ENCODE data around the gene FBXW7. TPM values are rescaled to one million over a fixed set of nuclear protein-coding genes. Genes with fewer than 3 reads are reported as not detected.

FBXW7 gene
- total RNA-seq, 3 donors from 2014 or later (not counting 1 experiment from before 2014, with no cell fraction given): 172 to 202 (median 175) TPM

- Mint-ChIP-seq H3K27ac (no peak overlapping the region), H3K36me3 (no peaks in the 10 kb centered on the region)
- no peak overlapping the region for H3K27ac ChIP-seq (ENCODE audit: low read length)
Observed at GRCh38 chr4:152369203-152369901, 166.5 kb downstream of the FBXW7 start.

GRCh38 chr4:152368001-152368400 lies 167.9 kb downstream of the FBXW7 start:
- Mint-ChIP-seq H3K27ac (no peak overlapping the region), H3K4me1 (peaks cover 30 to 33% of the 10 kb centered on the region in 2 donors), H3K4me3 (no peak overlapping the region), H3K27me3 (ENCODE audit: low read depth in 2 of 2) (no peaks in the 10 kb centered on the region), H3K9me3 (no peaks in the 10 kb centered on the region), H3K36me3 (no peaks in the 10 kb centered on the region)
- no peak for DNase-seq
- Histone ChIP-seq H3K36me3 (ENCODE audit: control insufficient read depth, insufficient read depth, low read length) (no peaks in the 10 kb centered on the region), H3K27ac (ENCODE audit: low read length) (no peak overlapping the region), H3K27me3 (ENCODE audit: control insufficient read depth, insufficient read depth, low read length) (no peaks in the 10 kb centered on the region), H3K9me3 (ENCODE audit: control insufficient read depth, insufficient read depth, low read length) (no peaks in the 10 kb centered on the region), H3K4me3 (ENCODE audit: low read length) (no peak overlapping the region), H3K4me1 (ENCODE audit: control insufficient read depth, insufficient read depth, low read length) (no peaks in the 10 kb centered on the region)
- intact Hi-C loops (cut with micrococcal nuclease): no loop called here
- WGBS (ENCODE audit: insufficient coverage): 94% methylated on average over 2 of the region's 3 CpGs
- TF ChIP-seq, protein P1, sequence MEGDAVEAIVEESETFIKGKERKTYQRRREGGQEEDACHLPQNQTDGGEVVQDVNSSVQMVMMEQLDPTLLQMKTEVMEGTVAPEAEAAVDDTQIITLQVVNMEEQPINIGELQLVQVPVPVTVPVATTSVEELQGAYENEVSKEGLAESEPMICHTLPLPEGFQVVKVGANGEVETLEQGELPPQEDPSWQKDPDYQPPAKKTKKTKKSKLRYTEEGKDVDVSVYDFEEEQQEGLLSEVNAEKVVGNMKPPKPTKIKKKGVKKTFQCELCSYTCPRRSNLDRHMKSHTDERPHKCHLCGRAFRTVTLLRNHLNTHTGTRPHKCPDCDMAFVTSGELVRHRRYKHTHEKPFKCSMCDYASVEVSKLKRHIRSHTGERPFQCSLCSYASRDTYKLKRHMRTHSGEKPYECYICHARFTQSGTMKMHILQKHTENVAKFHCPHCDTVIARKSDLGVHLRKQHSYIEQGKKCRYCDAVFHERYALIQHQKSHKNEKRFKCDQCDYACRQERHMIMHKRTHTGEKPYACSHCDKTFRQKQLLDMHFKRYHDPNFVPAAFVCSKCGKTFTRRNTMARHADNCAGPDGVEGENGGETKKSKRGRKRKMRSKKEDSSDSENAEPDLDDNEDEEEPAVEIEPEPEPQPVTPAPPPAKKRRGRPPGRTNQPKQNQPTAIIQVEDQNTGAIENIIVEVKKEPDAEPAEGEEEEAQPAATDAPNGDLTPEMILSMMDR (IDR thresholded peaks at IDR 0.05): no peak
- ATAC-seq: no peak

More at GRCh38 chr4:152369203-152369901, 166.5 kb downstream of the FBXW7 start:
- no peak for ATAC-seq
- Histone ChIP-seq H3K9me3 (ENCODE audit: control insufficient read depth, insufficient read depth, low read length) (no peaks in the 10 kb centered on the region), H3K4me1 (ENCODE audit: control insufficient read depth, insufficient read depth, low read length) (no peaks in the 10 kb centered on the region), H3K36me3 (ENCODE audit: control insufficient read depth, insufficient read depth, low read length) (no peaks in the 10 kb centered on the region), H3K27me3 (ENCODE audit: control insufficient read depth, insufficient read depth, low read length) (no peaks in the 10 kb centered on the region), H3K4me3 (ENCODE audit: low read length) (no peak overlapping the region)
- TF ChIP-seq, protein P1 (IDR thresholded peaks at IDR 0.05): no peak
- no peak overlapping the region for H3K4me3 Mint-ChIP-seq
- peaks cover 26 to 38% of the 10 kb centered on the region in 2 donors for H3K4me1 Mint-ChIP-seq
- intact Hi-C loops (cut with micrococcal nuclease): no loop called here
- no peaks in the 10 kb centered on the region for H3K9me3 Mint-ChIP-seq
- WGBS (ENCODE audit: insufficient coverage): 94% methylated on average over 5 of the region's 8 CpGs
- DNase-seq: no peak
- H3K27me3 Mint-ChIP-seq (ENCODE audit: low read depth in 2 of 2): no peaks in the 10 kb centered on the region

GRCh38 chr4:152364883-152365282 lies 171.0 kb downstream of the FBXW7 start:
- ATAC-seq (peak; percentile 52 to 81 (median 57)), DNase-seq (no peak)
- Histone ChIP-seq H3K27ac (ENCODE audit: low read length) (no peak overlapping the region), H3K9me3 (ENCODE audit: control insufficient read depth, insufficient read depth, low read length) (no peaks in the 10 kb centered on the region), H3K4me3 (ENCODE audit: low read length) (no peak overlapping the region), H3K36me3 (ENCODE audit: control insufficient read depth, insufficient read depth, low read length) (no peaks in the 10 kb centered on the region), H3K27me3 (ENCODE audit: control insufficient read depth, insufficient read depth, low read length) (no peaks in the 10 kb centered on the region), H3K4me1 (ENCODE audit: control insufficient read depth, insufficient read depth, low read length) (no peaks in the 10 kb centered on the region)
- 53% methylated on average over 3 of the region's 3 CpGs for WGBS (ENCODE audit: insufficient coverage)
- H3K27ac Mint-ChIP-seq: peak overlapping the region in 1 of 2 donors; percentile 61
- no peaks in the 10 kb centered on the region for H3K36me3 Mint-ChIP-seq
- no peaks in the 10 kb centered on the region for H3K9me3 Mint-ChIP-seq
- H3K4me3 Mint-ChIP-seq: no peak overlapping the region
- intact Hi-C loops (cut with micrococcal nuclease): no loop called here
- H3K4me1 Mint-ChIP-seq: peaks cover 31% of the 10 kb centered on the region in 2 donors
- TF ChIP-seq, protein P1 (IDR thresholded peaks at IDR 0.05): no peak
- H3K27me3 Mint-ChIP-seq (ENCODE audit: low read depth in 2 of 2): no peaks in the 10 kb centered on the region

- Mint-ChIP-seq H3K36me3 (no peaks in the 10 kb centered on the region), H3K27ac (peak overlapping the region in 1 of 2 donors; percentile 61), H3K4me3 (no peak overlapping the region), H3K4me1 (peaks cover 28 to 30% of the 10 kb centered on the region in 2 donors), H3K27me3 (ENCODE audit: low read depth in 2 of 2) (no peaks in the 10 kb centered on the region), H3K9me3 (no peaks in the 10 kb centered on the region)
- TF ChIP-seq, protein P1 (IDR thresholded peaks at IDR 0.05): no peak
- intact Hi-C loops (cut with micrococcal nuclease): no loop called here
- Histone ChIP-seq H3K4me1 (ENCODE audit: control insufficient read depth, insufficient read depth, low read length) (no peaks in the 10 kb centered on the region), H3K4me3 (ENCODE audit: low read length) (no peak overlapping the region), H3K36me3 (ENCODE audit: control insufficient read depth, insufficient read depth, low read length) (no peaks in the 10 kb centered on the region), H3K9me3 (ENCODE audit: control insufficient read depth, insufficient read depth, low read length) (no peaks in the 10 kb centered on the region), H3K27ac (ENCODE audit: low read length) (no peak overlapping the region), H3K27me3 (ENCODE audit: control insufficient read depth, insufficient read depth, low read length) (no peaks in the 10 kb centered on the region)
- no CpG with 5 or more reads among the region's 1 CpG for WGBS (ENCODE audit: insufficient coverage)
- ATAC-seq (no peak), DNase-seq (no peak)
Observed at GRCh38 chr4:152364383-152364782, 171.5 kb downstream of the FBXW7 start.
